Coronary artery (tissue), 2 donors: ENCODE measurements around the gene KLHDC8A.
"Not testable (repeated sequence)": the region's sequence is repeated elsewhere in the genome, so short reads cannot be mapped to it uniquely, and the experiment has no call there.

Experiments
- DNase-seq: peaks from one replicate; pipeline ENCODE4 v3.0.0-alpha.2; 2017; ENCODE audit warnings: low spot score
- H3K27ac ChIP-seq, 2 donors: fragments of 200-600 bp; sonication (generic); one replicate each; pipeline ENCODE4 v1.5.1; 2016 to 2019
- H3K4me3 ChIP-seq: fragments of 200-600 bp; sonication (generic); 2 replicates; pipeline ENCODE4 v1.5.1; 2016; ENCODE audit warnings: mild to moderate bottlenecking, moderate library complexity
- CTCF ChIP-seq: fragments of 200-600 bp; sonication (generic); IDR thresholded peaks from one replicate; pipeline ENCODE4 v1.5.1; 2019; ENCODE audit warnings: antibody characterized with exemption

The KLHDC8A gene

GRCh38 chr1:205301842-205302588 lies 54.7 kb downstream of the KLHDC8A start:
- TF ChIP-seq CTCF, result no peak
- H3K27ac ChIP-seq, result peak overlapping the region in 1 of 2 donors; percentile 41
- no peak for DNase-seq
- no peak overlapping the region for H3K4me3 ChIP-seq

GRCh38 chr1:205301205-205301821 lies 55.4 kb downstream of the KLHDC8A start:
- no peak for TF ChIP-seq CTCF
- no peak for DNase-seq
- peak overlapping the region in 1 of 2 donors; percentile 41 for H3K27ac ChIP-seq
- no peak overlapping the region for H3K4me3 ChIP-seq

- DNase-seq, result no peak
- no peak for TF ChIP-seq CTCF
- Histone ChIP-seq H3K27ac (no peak overlapping the region), H3K4me3 (no peak overlapping the region)
Observed at GRCh38 chr1:205300149-205300548, 56.6 kb downstream of the KLHDC8A start.

- Histone ChIP-seq H3K27ac (peak overlapping the region in 1 of 2 donors; percentile 25), H3K4me3 (no peak overlapping the region)
- TF ChIP-seq CTCF, result no peak
- DNase-seq, result no peak
Observed at GRCh38 chr1:205298191-205298994, 58.3 kb downstream of the KLHDC8A start.

GRCh38 chr1:205297546-205298177 lies 59.1 kb downstream of the KLHDC8A start:
- not testable (repeated sequence) for DNase-seq, H3K4me3 ChIP-seq
- H3K27ac ChIP-seq, result peak overlapping the region in 1 of 2 donors; percentile 25

GRCh38 chr1:205296154-205296553 lies 60.6 kb downstream of the KLHDC8A start:
- H3K4me3 ChIP-seq, result no peak overlapping the region
- TF ChIP-seq CTCF, result no peak
- no peak for DNase-seq
- H3K27ac ChIP-seq, result no peak overlapping the region

- TF ChIP-seq CTCF, result no peak
- Histone ChIP-seq H3K4me3 (no peak overlapping the region), H3K27ac (peak overlapping the region in 1 of 2 donors; percentile 65)
- DNase-seq, result no peak
Observed at GRCh38 chr1:205294934-205295333, 61.8 kb downstream of the KLHDC8A start.
